Chondrocyte (in vitro differentiated cells): ENCODE data around the gene UBE2D4. TPM values are rescaled to one million over a fixed set of nuclear protein-coding genes. Genes with fewer than 3 reads are reported as not detected.

Source experiments
- DNase-seq: peaks from one replicate; pipeline ENCODE4 v3.0.0; 2021; ENCODE audit warnings: mixed read lengths, low spot score
- H3K27ac Mint-ChIP-seq: one replicate; pipeline ENCODE4 v1.8.0; 2021; ENCODE audit warnings: mild to moderate bottlenecking, moderate library complexity, mixed read lengths; ENCODE audit not compliant: unreplicated experiment
- H3K27me3 Mint-ChIP-seq: 2 replicates; pipeline ENCODE4 v1.8.0; 2021; ENCODE audit warnings: low read depth, mixed read lengths
- H3K36me3 Mint-ChIP-seq: 2 replicates; pipeline ENCODE4 v1.8.0; 2021; ENCODE audit warnings: low read depth, mixed read lengths
- H3K4me1 Mint-ChIP-seq: 2 replicates; pipeline ENCODE4 v1.8.0; 2021; ENCODE audit warnings: low read depth, mild to moderate bottlenecking, mixed read lengths
- H3K4me3 Mint-ChIP-seq: one replicate; pipeline ENCODE4 v1.8.0; 2021; ENCODE audit warnings: mild to moderate bottlenecking, moderate library complexity, mixed read lengths; ENCODE audit not compliant: unreplicated experiment
- H3K9me3 Mint-ChIP-seq: 2 replicates; pipeline ENCODE4 v1.8.0; 2021; ENCODE audit warnings: low read depth, mixed read lengths
- total RNA-seq: library from RNA; stranded (reverse); gene quantifications from 3 replicates; pipeline ENCODE4 v1.2.1, GENCODE V29; 2021
- TF ChIP-seq, protein P1 (sequence below): fragments of 200-600 bp; sonication (generic); IDR thresholded peaks from 2 replicates; pipeline ENCODE4 v1.5.0; 2021; ENCODE audit warnings: antibody characterized with exemption, mild to moderate bottlenecking, moderate library complexity

Gene UBE2D4
- total RNA-seq, 1 donor from 2014 or later = 22.5 TPM

DNA sequence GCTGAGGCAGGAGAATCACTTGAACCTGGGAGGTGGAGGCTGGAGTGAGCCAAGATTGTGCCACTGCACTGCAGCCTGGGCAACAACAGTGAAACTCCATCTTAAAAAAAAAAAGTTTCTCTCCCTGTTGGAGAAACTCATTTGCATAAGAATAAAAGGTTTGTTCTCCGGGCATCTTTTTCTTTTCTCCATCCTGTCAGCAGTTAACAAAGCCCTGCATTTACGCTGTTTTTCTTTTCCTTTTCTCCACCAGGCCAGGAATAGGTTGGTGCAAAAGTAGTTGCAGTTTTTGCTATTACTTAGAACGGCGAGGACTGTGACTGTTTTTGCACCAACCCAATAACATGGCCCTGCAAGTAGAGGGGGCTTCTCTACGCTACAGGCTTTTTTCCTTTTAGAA, 10.3 kb upstream of the UBE2D4 start:
- no peaks in the 10 kb centered on the region for H3K4me1 Mint-ChIP-seq
- H3K27ac Mint-ChIP-seq = no peak overlapping the region
- H3K9me3 Mint-ChIP-seq = no peaks in the 10 kb centered on the region
- DNase-seq = no peak
- TF ChIP-seq, protein P1, sequence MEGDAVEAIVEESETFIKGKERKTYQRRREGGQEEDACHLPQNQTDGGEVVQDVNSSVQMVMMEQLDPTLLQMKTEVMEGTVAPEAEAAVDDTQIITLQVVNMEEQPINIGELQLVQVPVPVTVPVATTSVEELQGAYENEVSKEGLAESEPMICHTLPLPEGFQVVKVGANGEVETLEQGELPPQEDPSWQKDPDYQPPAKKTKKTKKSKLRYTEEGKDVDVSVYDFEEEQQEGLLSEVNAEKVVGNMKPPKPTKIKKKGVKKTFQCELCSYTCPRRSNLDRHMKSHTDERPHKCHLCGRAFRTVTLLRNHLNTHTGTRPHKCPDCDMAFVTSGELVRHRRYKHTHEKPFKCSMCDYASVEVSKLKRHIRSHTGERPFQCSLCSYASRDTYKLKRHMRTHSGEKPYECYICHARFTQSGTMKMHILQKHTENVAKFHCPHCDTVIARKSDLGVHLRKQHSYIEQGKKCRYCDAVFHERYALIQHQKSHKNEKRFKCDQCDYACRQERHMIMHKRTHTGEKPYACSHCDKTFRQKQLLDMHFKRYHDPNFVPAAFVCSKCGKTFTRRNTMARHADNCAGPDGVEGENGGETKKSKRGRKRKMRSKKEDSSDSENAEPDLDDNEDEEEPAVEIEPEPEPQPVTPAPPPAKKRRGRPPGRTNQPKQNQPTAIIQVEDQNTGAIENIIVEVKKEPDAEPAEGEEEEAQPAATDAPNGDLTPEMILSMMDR = no peak
- no peaks in the 10 kb centered on the region for H3K27me3 Mint-ChIP-seq
- no peak overlapping the region for H3K4me3 Mint-ChIP-seq
- peaks cover 1% of the 10 kb centered on the region for H3K36me3 Mint-ChIP-seq

DNA sequence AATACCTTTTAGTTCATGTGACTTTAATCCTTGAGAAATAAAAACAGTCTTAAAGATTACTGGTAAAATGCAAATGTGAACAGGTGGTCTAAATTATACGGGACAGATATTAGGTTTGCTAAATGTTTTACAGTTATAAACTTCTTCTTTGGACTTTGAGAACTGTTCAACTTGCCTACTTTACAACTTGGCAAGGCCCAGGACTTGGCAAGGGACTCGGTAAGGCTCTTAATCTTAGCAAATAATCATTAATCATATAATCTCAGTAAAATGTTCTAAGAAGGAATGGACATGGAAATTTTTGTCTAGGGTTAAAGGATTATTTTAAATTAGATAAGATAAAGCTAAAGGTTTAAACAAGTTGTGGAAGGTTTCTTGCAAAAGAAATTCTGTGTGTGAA, 4.8 kb upstream of the UBE2D4 start:
- no peaks in the 10 kb centered on the region for H3K9me3 Mint-ChIP-seq
- no peaks in the 10 kb centered on the region for H3K27me3 Mint-ChIP-seq
- no peak overlapping the region for H3K27ac Mint-ChIP-seq
- no peak for DNase-seq
- TF ChIP-seq, protein P1 = no peak
- peaks cover 9% of the 10 kb centered on the region for H3K4me1 Mint-ChIP-seq
- H3K36me3 Mint-ChIP-seq = peaks cover 1% of the 10 kb centered on the region
- H3K4me3 Mint-ChIP-seq = no peak overlapping the region

DNA sequence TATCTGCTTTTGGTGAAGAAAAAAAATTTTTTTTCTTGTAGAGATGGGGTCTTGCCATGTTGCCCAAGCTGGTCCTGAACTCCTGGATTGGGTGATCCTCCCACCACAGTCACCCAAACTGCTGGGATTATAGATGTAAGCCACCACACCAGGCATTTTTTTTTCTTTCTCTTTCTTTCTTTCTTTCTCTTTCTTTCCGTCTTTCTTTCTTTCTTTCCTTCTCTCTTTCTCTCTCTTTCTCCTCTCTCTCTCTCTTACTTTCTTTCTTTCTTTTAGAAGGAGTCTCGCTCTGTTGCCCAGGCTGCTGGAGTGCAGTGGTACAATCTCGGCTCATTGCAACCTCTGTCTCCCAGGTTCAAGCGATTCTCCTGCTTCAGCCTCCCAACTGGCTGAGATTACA, 3.5 kb upstream of the UBE2D4 start:
- Mint-ChIP-seq H3K9me3 (no peaks in the 10 kb centered on the region), H3K4me3 (no peak overlapping the region), H3K27ac (peak overlapping the region; percentile 22), H3K27me3 (no peaks in the 10 kb centered on the region), H3K36me3 (no peaks in the 10 kb centered on the region), H3K4me1 (peaks cover 13% of the 10 kb centered on the region)
- DNase-seq = no peak
- TF ChIP-seq, protein P1 = no peak

DNA sequence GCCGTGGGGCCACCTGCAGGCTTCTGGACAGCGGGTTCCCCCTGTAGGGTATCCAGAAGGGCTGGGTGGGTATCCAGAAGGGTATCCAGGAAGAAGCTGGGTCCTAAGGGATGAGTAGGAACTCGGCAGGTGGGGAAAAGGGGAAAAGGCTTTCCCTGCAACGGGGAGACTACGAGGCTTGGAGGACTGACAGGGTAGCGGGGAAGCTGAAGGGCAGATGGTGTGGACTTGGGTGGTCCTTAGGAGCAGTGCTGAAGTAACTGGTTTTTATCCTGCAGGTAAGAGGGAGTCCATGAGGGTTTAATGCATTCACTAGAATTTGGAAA, 525 bp downstream of the UBE2D4 start:
- Mint-ChIP-seq H3K27ac (peak overlapping the region; percentile 88), H3K4me3 (peak overlapping the region; percentile 71), H3K27me3 (no peaks in the 10 kb centered on the region), H3K36me3 (no peaks in the 10 kb centered on the region), H3K9me3 (no peaks in the 10 kb centered on the region), H3K4me1 (peaks cover 13% of the 10 kb centered on the region)
- no peak for DNase-seq
- TF ChIP-seq, protein P1 = no peak

DNA sequence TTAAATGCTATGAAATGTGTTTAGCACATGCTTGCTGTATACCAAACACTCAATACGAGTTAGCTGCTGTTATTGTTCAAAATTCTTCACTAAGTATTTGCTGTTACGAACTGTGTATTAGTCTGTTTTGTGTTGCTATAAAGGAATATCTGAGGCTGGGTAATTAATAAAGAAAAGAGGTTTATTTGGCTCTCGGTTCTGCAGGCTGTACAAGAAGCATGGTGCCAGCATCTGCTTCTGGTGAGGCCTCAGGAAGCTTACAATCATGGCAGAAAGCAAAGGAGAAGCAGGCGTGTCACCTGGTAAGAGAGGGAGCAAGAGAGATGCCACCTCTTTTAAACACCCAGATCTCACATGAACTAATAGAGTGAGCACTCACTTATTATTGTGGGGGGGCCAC, 1.6 kb downstream of the UBE2D4 start:
- Mint-ChIP-seq H3K27me3 (no peaks in the 10 kb centered on the region), H3K27ac (no peak overlapping the region), H3K4me3 (no peak overlapping the region), H3K9me3 (no peaks in the 10 kb centered on the region), H3K36me3 (no peaks in the 10 kb centered on the region), H3K4me1 (peaks cover 13% of the 10 kb centered on the region)
- no peak for DNase-seq
- TF ChIP-seq, protein P1 = no peak
